OCI-LY7 (cell line): ENCODE data around the gene SAFB2.

ENCODE experiments used
- EZH2phosphoT487 ChIP-seq: fragments of 200-600 bp; sonication (generic); IDR thresholded peaks from 2 replicates; pipeline ENCODE4 v1.6.1; 2018; ENCODE audit warnings: low read depth, borderline replicate concordance, mild to moderate bottlenecking, mixed run types, antibody characterized with exemption, low read length, moderate library complexity, mixed read lengths
- TF ChIP-seq, protein P1 (sequence below): fragments of 200-600 bp; sonication (generic); conservative IDR thresholded peaks from 2 replicates; pipeline ENCODE4 v1.5.1; 2014; ENCODE audit warnings: mild to moderate bottlenecking, antibody characterized with exemption, low read length, moderate library complexity, mixed read lengths

DNA sequence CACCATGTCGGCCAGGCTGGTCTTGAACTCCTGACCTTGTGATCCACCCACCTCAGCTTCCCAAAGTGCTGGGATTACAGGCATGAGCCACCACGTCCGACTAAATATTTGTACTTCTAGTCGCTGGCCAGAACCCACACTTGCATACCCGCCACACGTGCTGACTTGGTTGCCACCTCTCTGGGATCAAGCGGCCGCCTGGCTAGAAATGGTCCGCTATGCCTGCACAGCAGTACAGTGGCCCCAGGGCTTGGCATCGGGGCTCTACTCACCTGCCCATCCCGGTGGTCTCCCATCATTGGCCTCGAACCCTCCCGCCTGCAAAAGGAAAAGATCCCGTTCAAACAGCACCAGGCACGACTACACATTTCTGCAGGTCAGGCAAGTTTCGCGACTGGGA, 31.1 kb downstream of the SAFB2 start:
- no peak for TF ChIP-seq EZH2phosphoT487
- TF ChIP-seq, protein P1, sequence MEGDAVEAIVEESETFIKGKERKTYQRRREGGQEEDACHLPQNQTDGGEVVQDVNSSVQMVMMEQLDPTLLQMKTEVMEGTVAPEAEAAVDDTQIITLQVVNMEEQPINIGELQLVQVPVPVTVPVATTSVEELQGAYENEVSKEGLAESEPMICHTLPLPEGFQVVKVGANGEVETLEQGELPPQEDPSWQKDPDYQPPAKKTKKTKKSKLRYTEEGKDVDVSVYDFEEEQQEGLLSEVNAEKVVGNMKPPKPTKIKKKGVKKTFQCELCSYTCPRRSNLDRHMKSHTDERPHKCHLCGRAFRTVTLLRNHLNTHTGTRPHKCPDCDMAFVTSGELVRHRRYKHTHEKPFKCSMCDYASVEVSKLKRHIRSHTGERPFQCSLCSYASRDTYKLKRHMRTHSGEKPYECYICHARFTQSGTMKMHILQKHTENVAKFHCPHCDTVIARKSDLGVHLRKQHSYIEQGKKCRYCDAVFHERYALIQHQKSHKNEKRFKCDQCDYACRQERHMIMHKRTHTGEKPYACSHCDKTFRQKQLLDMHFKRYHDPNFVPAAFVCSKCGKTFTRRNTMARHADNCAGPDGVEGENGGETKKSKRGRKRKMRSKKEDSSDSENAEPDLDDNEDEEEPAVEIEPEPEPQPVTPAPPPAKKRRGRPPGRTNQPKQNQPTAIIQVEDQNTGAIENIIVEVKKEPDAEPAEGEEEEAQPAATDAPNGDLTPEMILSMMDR, result no peak
